Trophoblast cell (in vitro differentiated cells and primary cell): ENCODE results near the gene MAN1C1.

Experiments
- DNase-seq, 2 donors: peaks; one replicate each; pipeline ENCODE4 v3.0.0-alpha.2; 2016
- H2AFZ ChIP-seq: 2 replicates; pipeline ENCODE4 v1.6.1; 2013; ENCODE audit warnings: low read length, moderate library complexity, mild to moderate bottlenecking; ENCODE audit not compliant: insufficient read depth, poor library complexity
- H2AK5ac ChIP-seq: 2 replicates; pipeline ENCODE4 v1.6.1; 2013; ENCODE audit warnings: mild to moderate bottlenecking, low read length
- H2BK120ac ChIP-seq: 2 replicates; pipeline ENCODE4 v1.6.1; 2013; ENCODE audit warnings: low read length, mild to moderate bottlenecking, moderate library complexity; ENCODE audit not compliant: insufficient read depth, poor library complexity
- H2BK12ac ChIP-seq: 2 replicates; pipeline ENCODE4 v1.6.1; 2013; ENCODE audit warnings: mild to moderate bottlenecking, low read length, moderate library complexity
- H2BK5ac ChIP-seq: 2 replicates; pipeline ENCODE4 v1.6.1; 2013; ENCODE audit warnings: low read length, low read depth, moderate library complexity, mild to moderate bottlenecking; ENCODE audit not compliant: poor library complexity
- H3K14ac ChIP-seq: 2 replicates; pipeline ENCODE4 v1.6.1; 2013; ENCODE audit warnings: mild to moderate bottlenecking, low read length
- H3K18ac ChIP-seq: 2 replicates; pipeline ENCODE4 v1.6.1; 2013; ENCODE audit warnings: mild to moderate bottlenecking, low read length
- H3K23ac ChIP-seq: 2 replicates; pipeline ENCODE4 v1.6.1; 2013; ENCODE audit warnings: low read length
- H3K27ac ChIP-seq: 2 replicates; pipeline ENCODE4 v1.5.1; 2013; ENCODE audit warnings: low read depth, mild to moderate bottlenecking, inconsistent platforms, low read length, moderate library complexity
- H3K27me3 ChIP-seq: 2 replicates; pipeline ENCODE4 v1.6.1; 2013; ENCODE audit warnings: inconsistent platforms, mild to moderate bottlenecking, low read length, moderate library complexity; ENCODE audit not compliant: insufficient read depth
- H3K36me3 ChIP-seq, 2 experiments: 1 replicate in 1 of 2; 2 replicates in 1 of 2; pipeline ENCODE4 v1.6.1; 2013; ENCODE audit warnings: low read length in 2 of 2, mild to moderate bottlenecking in 2 of 2, moderate library complexity in 1 of 2; ENCODE audit not compliant: insufficient read depth in 2 of 2, control insufficient read depth in 1 of 2
- H3K4ac ChIP-seq: 2 replicates; pipeline ENCODE4 v1.6.1; 2013; ENCODE audit warnings: low read depth, mild to moderate bottlenecking, low read length, moderate library complexity
- H3K4me1 ChIP-seq, 2 experiments: 1 replicate in 1 of 2; 2 replicates in 1 of 2; pipeline ENCODE4 v1.6.1; 2013; ENCODE audit warnings: low read length in 2 of 2, mild to moderate bottlenecking in 2 of 2, moderate library complexity in 1 of 2; ENCODE audit not compliant: insufficient read depth in 2 of 2, control insufficient read depth in 1 of 2
- H3K4me2 ChIP-seq: 2 replicates; pipeline ENCODE4 v1.6.1; 2013; ENCODE audit warnings: inconsistent platforms, mild to moderate bottlenecking, low read length, moderate library complexity
- H3K4me3 ChIP-seq: 2 replicates; pipeline ENCODE4 v1.5.1; 2013; ENCODE audit warnings: mild to moderate bottlenecking, low read depth, low read length, inconsistent platforms
- H3K79me1 ChIP-seq: one replicate; pipeline ENCODE4 v1.6.1; 2013; ENCODE audit warnings: low read length
- H3K79me2 ChIP-seq: 2 replicates; pipeline ENCODE4 v1.6.1; 2013; ENCODE audit warnings: low read length, mild to moderate bottlenecking; ENCODE audit not compliant: control insufficient read depth, insufficient read depth, poor library complexity
- H3K9ac ChIP-seq: 2 replicates; pipeline ENCODE4 v1.6.1; 2013; ENCODE audit warnings: mild to moderate bottlenecking, low read length
- H3K9me3 ChIP-seq: 2 replicates; pipeline ENCODE4 v1.6.1; 2013; ENCODE audit warnings: low read depth, mild to moderate bottlenecking, control low read depth, inconsistent platforms, low read length; ENCODE audit not compliant: insufficient read depth
- H4K12ac ChIP-seq: 2 replicates; pipeline ENCODE4 v1.6.1; 2013; ENCODE audit warnings: low read depth, mild to moderate bottlenecking, low read length, moderate library complexity
- H4K8ac ChIP-seq: 2 replicates; pipeline ENCODE4 v1.6.1; 2013; ENCODE audit warnings: low read depth, mild to moderate bottlenecking, low read length, moderate library complexity
- H4K91ac ChIP-seq: one replicate; pipeline ENCODE4 v1.6.1; 2013; ENCODE audit warnings: low read depth, mild to moderate bottlenecking, low read length, moderate library complexity
- WGBS: extraction: QIAGEN DNeasy Blood & Tissue Kit; methylation state at CpG from one replicate; pipeline ENCODE4 v1.1.7; 2013; ENCODE audit warnings: missing lambda C conversion rate; ENCODE audit not compliant: insufficient read length, insufficient coverage; ENCODE audit errors: extremely low coverage; 5-methylcytosine and 5-hydroxymethylcytosine counted together

The MAN1C1 gene

GRCh38 chr1:25813071-25813733 lies 196.6 kb downstream of the MAN1C1 start:
- no peak overlapping the region for H3K23ac ChIP-seq
- no peak overlapping the region for H3K18ac ChIP-seq
- no peaks in the 10 kb centered on the region for H3K9me3 ChIP-seq
- no peaks in the 10 kb centered on the region for H3K79me2 ChIP-seq
- no peak overlapping the region for H4K12ac ChIP-seq
- no peak overlapping the region for H3K9ac ChIP-seq
- no peak overlapping the region for H3K4ac ChIP-seq
- no peak overlapping the region for H2BK120ac ChIP-seq
- H3K14ac ChIP-seq = no peak overlapping the region
- no peak overlapping the region for H3K4me3 ChIP-seq
- no peaks in the 10 kb centered on the region for H3K27me3 ChIP-seq
- peaks cover 30 to 36% of the 10 kb centered on the region in 2 experiments for H3K36me3 ChIP-seq
- no peak overlapping the region for H2AK5ac ChIP-seq
- no peak overlapping the region for H2BK5ac ChIP-seq
- no peak overlapping the region for H2BK12ac ChIP-seq
- no peaks in the 10 kb centered on the region for H3K79me1 ChIP-seq
- no peak for DNase-seq
- no peak overlapping the region for H3K27ac ChIP-seq
- H3K4me1 ChIP-seq = peaks cover 7 to 8% of the 10 kb centered on the region in 2 experiments
- no CpG with 5 or more reads among the region's 11 CpGs for WGBS
- H2AFZ ChIP-seq = no peak overlapping the region
- no peak overlapping the region for H4K91ac ChIP-seq
- H4K8ac ChIP-seq = no peak overlapping the region
- no peak overlapping the region for H3K4me2 ChIP-seq

DNA sequence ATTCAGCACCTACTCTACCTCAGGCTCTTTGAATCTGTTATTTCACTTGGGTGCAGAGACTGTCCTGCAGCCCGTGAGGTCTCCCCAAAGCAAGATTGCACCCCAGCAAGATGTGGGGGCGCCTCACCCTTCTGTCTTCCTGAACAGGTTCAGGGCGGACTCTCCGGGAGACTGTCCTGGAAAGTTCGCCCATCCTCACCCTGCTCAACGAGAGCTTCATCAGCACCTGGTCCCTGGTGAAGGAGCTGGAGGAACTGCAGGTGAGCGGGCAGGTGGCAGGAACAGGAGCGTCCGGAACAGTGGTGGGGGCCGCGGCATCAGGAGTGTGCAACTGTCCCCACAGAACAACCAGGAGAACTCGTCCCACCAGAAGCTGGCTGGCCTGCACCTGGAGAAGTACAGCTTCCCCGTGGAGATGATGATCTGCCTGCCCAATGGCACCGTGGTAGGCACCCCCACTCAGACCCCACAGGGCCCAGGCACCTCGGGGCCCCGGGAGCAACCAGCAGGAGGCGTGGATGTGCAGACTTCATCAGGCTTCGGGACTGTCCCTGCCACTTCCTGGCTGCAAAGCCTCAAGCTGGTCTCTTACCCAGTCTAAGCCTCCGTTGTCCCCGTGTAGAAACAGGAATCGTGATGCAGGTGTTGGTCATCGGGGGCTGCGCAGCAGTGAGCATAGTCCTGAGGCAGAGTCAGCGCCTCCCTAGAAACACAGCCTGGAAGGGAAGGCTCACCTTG lies 197.3 kb downstream of the MAN1C1 start:
- Histone ChIP-seq H3K27me3 (no peaks in the 10 kb centered on the region), H3K18ac (no peak overlapping the region), H3K4ac (no peak overlapping the region), H3K9ac (no peak overlapping the region), H2BK12ac (no peak overlapping the region), H3K36me3 (peaks cover 24 to 32% of the 10 kb centered on the region in 2 experiments), H2BK120ac (no peak overlapping the region), H3K79me2 (no peaks in the 10 kb centered on the region), H3K4me3 (no peak overlapping the region), H3K27ac (no peak overlapping the region), H3K4me1 (peaks cover 12 to 13% of the 10 kb centered on the region in 2 experiments), H4K8ac (no peak overlapping the region), H3K9me3 (no peaks in the 10 kb centered on the region), H2BK5ac (no peak overlapping the region), H3K23ac (no peak overlapping the region), H2AFZ (no peak overlapping the region), H3K79me1 (peaks cover 5% of the 10 kb centered on the region), H3K4me2 (no peak overlapping the region), H4K12ac (no peak overlapping the region), H4K91ac (no peak overlapping the region), H2AK5ac (no peak overlapping the region), H3K14ac (no peak overlapping the region)
- no CpG with 5 or more reads among the region's 24 CpGs for WGBS
- no peak for DNase-seq

GRCh38 chr1:25814549-25815087 lies 198.0 kb downstream of the MAN1C1 start:
- Histone ChIP-seq H3K18ac (no peak overlapping the region), H2AFZ (no peak overlapping the region), H4K12ac (no peak overlapping the region), H2BK5ac (no peak overlapping the region), H3K9me3 (no peaks in the 10 kb centered on the region), H3K23ac (no peak overlapping the region), H2AK5ac (no peak overlapping the region), H4K91ac (no peak overlapping the region), H3K14ac (no peak overlapping the region), H3K4me1 (peaks cover 13 to 14% of the 10 kb centered on the region in 2 experiments), H3K27me3 (no peaks in the 10 kb centered on the region), H3K27ac (no peak overlapping the region), H3K4me3 (no peak overlapping the region), H2BK12ac (no peak overlapping the region), H2BK120ac (no peak overlapping the region), H3K4me2 (no peak overlapping the region), H3K79me2 (peaks cover 3% of the 10 kb centered on the region), H3K36me3 (peaks cover 17 to 25% of the 10 kb centered on the region in 2 experiments), H3K9ac (no peak overlapping the region), H4K8ac (no peak overlapping the region), H3K4ac (no peak overlapping the region), H3K79me1 (peaks cover 9% of the 10 kb centered on the region)
- no CpG with 5 or more reads among the region's 7 CpGs for WGBS
- DNase-seq = no peak

DNA sequence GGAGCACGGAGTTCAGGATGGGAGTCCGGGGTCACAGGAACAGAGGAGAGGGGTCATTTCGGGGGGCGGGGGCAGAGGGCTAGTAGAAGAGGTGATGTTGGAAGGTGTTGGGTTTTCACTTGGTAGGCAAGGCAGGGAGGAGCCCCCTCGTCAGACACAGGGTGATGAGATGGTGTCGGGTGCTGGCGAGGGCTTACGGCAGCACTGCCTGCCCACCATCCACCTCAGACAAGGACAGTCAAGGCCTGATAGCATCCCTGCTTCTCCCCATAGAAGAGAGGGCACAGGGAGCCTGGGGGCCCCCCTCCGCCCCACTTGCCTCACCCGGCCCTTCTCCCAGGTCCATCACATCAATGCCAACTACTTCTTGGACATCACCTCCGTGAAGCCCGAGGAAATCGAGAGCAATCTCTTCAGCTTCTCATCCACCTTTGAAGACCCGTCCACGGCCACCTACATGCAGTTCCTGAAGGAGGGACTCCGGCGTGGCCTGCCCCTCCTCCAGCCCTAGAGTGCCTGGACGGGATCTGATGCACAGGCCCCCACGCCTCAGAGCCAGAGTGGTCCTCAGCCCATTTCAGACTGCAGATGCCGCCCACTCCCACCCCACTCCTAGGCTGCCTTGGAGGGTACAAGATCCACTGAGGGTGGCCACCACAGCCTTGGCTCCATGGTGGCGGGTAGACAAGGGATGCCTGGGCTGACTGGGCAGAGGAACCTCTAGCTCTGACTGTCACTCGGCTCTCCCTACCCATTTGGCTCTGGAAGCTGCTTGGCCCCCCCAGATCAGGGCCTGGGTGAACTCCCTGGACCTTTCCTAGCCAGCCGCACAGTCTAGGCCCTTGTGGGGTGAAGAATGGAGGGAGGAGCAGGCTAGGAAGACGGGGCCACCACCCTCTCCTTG lies 198.9 kb downstream of the MAN1C1 start:
- Histone ChIP-seq H3K18ac (no peak overlapping the region), H2AFZ (no peak overlapping the region), H3K79me2 (peaks cover 10% of the 10 kb centered on the region), H2BK5ac (no peak overlapping the region), H3K4ac (no peak overlapping the region), H3K27me3 (no peaks in the 10 kb centered on the region), H4K12ac (no peak overlapping the region), H3K9me3 (no peaks in the 10 kb centered on the region), H3K36me3 (peaks cover 13 to 19% of the 10 kb centered on the region in 2 experiments), H4K91ac (no peak overlapping the region), H4K8ac (no peak overlapping the region), H2BK12ac (no peak overlapping the region), H3K4me2 (no peak overlapping the region), H3K27ac (no peak overlapping the region), H3K4me1 (peaks cover 13 to 14% of the 10 kb centered on the region in 2 experiments), H3K4me3 (no peak overlapping the region), H2BK120ac (no peak overlapping the region), H3K14ac (no peak overlapping the region), H3K23ac (no peak overlapping the region), H2AK5ac (no peak overlapping the region), H3K9ac (no peak overlapping the region), H3K79me1 (peaks cover 16% of the 10 kb centered on the region)
- WGBS = no CpG with 5 or more reads among the region's 24 CpGs
- no peak for DNase-seq
